CD4-positive, alpha-beta T cell (primary cell): ENCODE data around the gene BICRA. TPM values are rescaled to one million over a fixed set of nuclear protein-coding genes. Genes with fewer than 3 reads are reported as not detected.

ENCODE experiments used
- ATAC-seq: fragments of 200-7000 bp; cut with Tn5 transposase; one replicate; pipeline ENCODE4 v1.10.0; 2022; ENCODE audit warnings: mild to moderate bottlenecking; ENCODE audit not compliant: poor library complexity
- CTCF ChIA-PET: fragments of 350-600 bp; sonication (Branson Sonifier 250); formaldehyde crosslinking; loops from one replicate; lab custom pipeline; 2021; ENCODE audit warnings: antibody characterized with exemption, inconsistent platforms; lab: Charles Lee
- POLR2A ChIA-PET: fragments of 350-600 bp; sonication (Branson Sonifier 250); formaldehyde crosslinking; loops from one replicate; lab custom pipeline; 2021; ENCODE audit warnings: antibody characterized with exemption, inconsistent platforms; lab: Charles Lee
- DNase-seq, 14 experiments: peaks; one replicate each; pipeline ENCODE4 v3.0.0-alpha.2; 2013 to 2020; ENCODE audit warnings: mixed read lengths in 2 of 14
- H3K27ac ChIP-seq, 2 donors: one replicate each; pipeline versions ENCODE4 v1.5.1 to v1.7.0; 2013; ENCODE audit warnings: low read length in 2 of 2, low read depth in 1 of 2, mild to moderate bottlenecking in 1 of 2
- H3K27me3 ChIP-seq, 2 experiments: 1 replicate in 1 of 2; 2 replicates in 1 of 2; pipeline versions ENCODE4 v1.6.1 to v1.7.0; 2013; ENCODE audit warnings: low read length in 2 of 2, control low read depth in 1 of 2, mild to moderate bottlenecking in 1 of 2, moderate library complexity in 1 of 2; ENCODE audit not compliant: insufficient read depth in 2 of 2, control insufficient read depth in 1 of 2
- H3K36me3 ChIP-seq: one replicate; pipeline ENCODE4 v1.6.1; 2013; ENCODE audit warnings: low read length, control low read depth; ENCODE audit not compliant: insufficient read depth
- H3K4me1 ChIP-seq: one replicate; pipeline ENCODE4 v1.6.1; 2013; ENCODE audit warnings: low read length, control low read depth; ENCODE audit not compliant: insufficient read depth
- H3K4me3 ChIP-seq: one replicate; pipeline ENCODE4 v1.5.1; 2013; ENCODE audit warnings: mild to moderate bottlenecking, low read length, moderate library complexity
- H3K9me3 ChIP-seq, 2 experiments: 1 replicate in 1 of 2; 2 replicates in 1 of 2; pipeline versions ENCODE4 v1.6.1 to v1.7.0; 2013; ENCODE audit warnings: low read length in 2 of 2, mild to moderate bottlenecking in 2 of 2, control low read depth in 1 of 2, moderate library complexity in 1 of 2; ENCODE audit not compliant: control insufficient read depth in 1 of 2, insufficient read depth in 1 of 2
- H3K27ac Mint-ChIP-seq: one replicate; pipeline ENCODE4 v1.8.0; 2020; ENCODE audit warnings: mixed read lengths
- H3K27me3 Mint-ChIP-seq: one replicate; pipeline ENCODE4 v1.8.0; 2021; ENCODE audit warnings: mixed read lengths
- H3K36me3 Mint-ChIP-seq: one replicate; pipeline ENCODE4 v1.8.0; 2021; ENCODE audit warnings: low read depth, mixed read lengths
- H3K4me1 Mint-ChIP-seq: one replicate; pipeline ENCODE4 v1.8.0; 2021; ENCODE audit warnings: low read depth, mixed read lengths
- H3K4me3 Mint-ChIP-seq: one replicate; pipeline ENCODE4 v1.8.0; 2020; ENCODE audit warnings: mild to moderate bottlenecking, mixed read lengths
- H3K9me3 Mint-ChIP-seq: one replicate; pipeline ENCODE4 v1.8.0; 2020; ENCODE audit warnings: mixed read lengths
- CTCF ChIP-seq: fragments of 200-600 bp; IDR thresholded peaks from one replicate; pipeline ENCODE4 v1.8.0; 2022; ENCODE audit warnings: antibody characterized with exemption, mild to moderate bottlenecking
- intact Hi-C, 2 experiments: fragments of 100-400 bp; cut with DNase I in 1 of 2; cut with micrococcal nuclease in 1 of 2; formaldehyde crosslinking; loops; one replicate each; pipeline versions ENCODE4 v1.15.1 to v1.9.0; 2023 to 2025; cut with DNase I, micrococcal nuclease
- total RNA-seq, 174 experiments: library from RNA in 2 of 174; stranded (reverse) in 2 of 174; gene quantifications; one replicate each; pipeline ENCODE4 v1.2.3 and lab custom pipeline; 2021 to 2026

Gene BICRA
- total RNA-seq, 2 experiments from 2014 or later: 21.2 to 22.0 TPM

DNA sequence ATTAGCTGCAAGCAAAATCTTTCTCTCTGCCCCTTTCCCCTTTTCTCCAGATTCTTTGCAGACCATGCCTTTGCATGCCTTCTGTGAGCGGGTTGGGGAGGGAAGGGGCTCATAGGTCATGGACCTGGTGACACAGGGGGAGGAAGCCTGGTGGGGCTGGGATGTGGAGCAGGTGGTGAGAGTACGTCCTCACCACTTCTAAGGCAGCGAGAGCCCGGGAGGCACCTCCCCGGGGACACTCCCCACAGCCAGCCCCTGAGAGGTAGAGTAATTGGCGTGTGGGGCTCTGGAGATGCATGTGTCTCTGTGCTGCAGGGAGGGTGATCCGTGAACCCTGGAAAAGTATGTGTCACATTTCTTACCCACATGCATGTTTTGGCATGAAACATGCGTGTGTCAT is 61.8 kb downstream of the BICRA start:
- ATAC-seq (no peak), DNase-seq (no peak)
- H3K4me3 Mint-ChIP-seq: no peak overlapping the region
- no peaks in the 10 kb centered on the region for H3K9me3 Mint-ChIP-seq
- ChIA-PET CTCF (no interaction called here), POLR2A (interaction anchor here (0.6 kb wide), 1 partner anchor 9 kb away, joined by 3 read pairs; no protein-coding TSS in a partner anchor)
- H3K9me3 ChIP-seq: no peaks in the 10 kb centered on the region
- H3K36me3 ChIP-seq: peaks cover 50% of the 10 kb centered on the region
- H3K27ac ChIP-seq: no peak overlapping the region
- H3K4me1 Mint-ChIP-seq: no peaks in the 10 kb centered on the region
- peaks cover 3% of the 10 kb centered on the region for H3K4me1 ChIP-seq
- H3K27ac Mint-ChIP-seq: no peak overlapping the region
- H3K4me3 ChIP-seq: no peak overlapping the region
- no peaks in the 10 kb centered on the region for H3K27me3 Mint-ChIP-seq
- no peak for TF ChIP-seq CTCF
- H3K36me3 Mint-ChIP-seq: peaks cover 47% of the 10 kb centered on the region
- intact Hi-C loops: no loop called here
- H3K27me3 ChIP-seq: no peaks in the 10 kb centered on the region

DNA sequence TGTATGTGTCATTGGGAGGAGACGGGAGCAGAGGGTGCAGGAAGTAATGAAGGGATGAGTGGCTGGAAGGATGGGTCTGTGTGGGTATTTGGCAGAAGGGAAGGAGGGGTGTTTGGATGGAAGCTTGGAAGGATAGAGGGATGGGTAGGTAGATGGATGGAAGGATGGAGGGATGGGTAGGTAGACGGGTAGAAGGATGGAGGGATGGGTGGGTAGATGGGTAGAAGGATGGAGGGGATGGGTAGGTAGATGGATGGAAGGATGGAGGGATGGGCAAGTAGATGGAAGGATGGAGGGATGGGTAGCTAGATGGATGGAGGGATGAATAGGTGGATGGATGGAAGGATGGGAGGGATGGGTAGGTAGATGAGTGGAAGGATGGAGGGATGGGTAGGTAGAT is 62.6 kb downstream of the BICRA start:
- Histone ChIP-seq H3K27me3 (no peaks in the 10 kb centered on the region), H3K36me3 (peaks cover 49% of the 10 kb centered on the region), H3K9me3 (no peaks in the 10 kb centered on the region), H3K4me1 (peaks cover 3% of the 10 kb centered on the region), H3K4me3 (no peak overlapping the region), H3K27ac (no peak overlapping the region)
- no peak overlapping the region for H3K4me3 Mint-ChIP-seq
- peak overlapping the region; percentile 47 for H3K27ac Mint-ChIP-seq
- ChIA-PET CTCF (no interaction called here), POLR2A (no interaction called here)
- no peaks in the 10 kb centered on the region for H3K27me3 Mint-ChIP-seq
- peaks cover 47% of the 10 kb centered on the region for H3K36me3 Mint-ChIP-seq
- H3K9me3 Mint-ChIP-seq: no peaks in the 10 kb centered on the region
- no peak for TF ChIP-seq CTCF
- no peaks in the 10 kb centered on the region for H3K4me1 Mint-ChIP-seq
- intact Hi-C loops: no loop called here
- no peak for DNase-seq
- no peak for ATAC-seq

DNA sequence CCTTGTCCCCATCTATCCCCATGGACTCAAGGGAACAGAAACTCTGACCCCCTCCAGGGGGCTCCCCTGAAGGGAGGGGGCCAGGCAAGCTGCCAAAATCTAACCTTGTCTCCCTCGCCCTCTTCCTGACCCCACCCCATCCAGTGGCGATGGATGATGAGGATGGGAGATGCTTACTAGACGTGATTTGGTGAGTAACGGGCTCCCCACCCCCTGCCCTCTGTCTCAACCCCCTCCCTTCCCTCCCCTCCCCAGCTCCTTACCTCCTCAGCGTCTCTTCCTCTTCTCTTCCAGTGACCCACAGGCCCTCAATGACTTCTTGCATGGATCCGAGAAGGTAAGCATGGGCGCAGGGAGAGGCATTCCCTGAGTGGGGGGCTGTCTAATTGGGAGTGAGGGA is 64.5 kb downstream of the BICRA start:
- no peaks in the 10 kb centered on the region for H3K9me3 ChIP-seq
- Mint-ChIP-seq H3K9me3 (no peaks in the 10 kb centered on the region), H3K36me3 (peaks cover 55% of the 10 kb centered on the region), H3K4me3 (no peak overlapping the region), H3K4me1 (no peaks in the 10 kb centered on the region), H3K27ac (no peak overlapping the region), H3K27me3 (no peaks in the 10 kb centered on the region)
- H3K36me3 ChIP-seq: peaks cover 57% of the 10 kb centered on the region
- ATAC-seq: no peak
- POLR2A ChIA-PET: no interaction called here
- CTCF ChIA-PET: no interaction called here
- H3K4me1 ChIP-seq: peaks cover 3% of the 10 kb centered on the region
- intact Hi-C loops: no loop called here
- TF ChIP-seq CTCF: no peak
- no peak overlapping the region for H3K4me3 ChIP-seq
- H3K27ac ChIP-seq: no peak overlapping the region
- no peak for DNase-seq
- H3K27me3 ChIP-seq: no peaks in the 10 kb centered on the region
